Measurements from ENCODE around the gene IGF1.

DNA sequence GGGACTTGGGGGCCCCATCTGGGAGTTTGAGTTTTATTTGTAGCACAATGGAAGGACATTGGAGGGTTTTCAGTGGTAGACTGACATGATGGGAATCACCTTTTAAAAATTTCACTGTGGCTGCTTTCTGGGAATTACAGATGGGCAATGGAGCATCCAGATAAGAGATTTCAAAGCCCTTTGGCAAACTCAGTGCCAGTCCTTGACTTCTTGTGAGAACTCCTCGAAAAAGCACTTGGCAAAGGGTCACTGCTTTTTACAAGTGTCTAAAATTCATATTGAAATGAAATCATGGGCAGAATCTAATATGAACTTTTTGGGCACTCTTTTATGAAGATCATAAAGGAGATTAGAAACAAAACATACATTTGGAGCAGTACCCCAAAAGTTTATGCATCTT lies 34.3 kb upstream of the IGF1 start:
- TF ChIP-seq POLR2A (IDR thresholded peaks at IDR 0.05), result no peak
- TF ChIP-seq, protein P1, sequence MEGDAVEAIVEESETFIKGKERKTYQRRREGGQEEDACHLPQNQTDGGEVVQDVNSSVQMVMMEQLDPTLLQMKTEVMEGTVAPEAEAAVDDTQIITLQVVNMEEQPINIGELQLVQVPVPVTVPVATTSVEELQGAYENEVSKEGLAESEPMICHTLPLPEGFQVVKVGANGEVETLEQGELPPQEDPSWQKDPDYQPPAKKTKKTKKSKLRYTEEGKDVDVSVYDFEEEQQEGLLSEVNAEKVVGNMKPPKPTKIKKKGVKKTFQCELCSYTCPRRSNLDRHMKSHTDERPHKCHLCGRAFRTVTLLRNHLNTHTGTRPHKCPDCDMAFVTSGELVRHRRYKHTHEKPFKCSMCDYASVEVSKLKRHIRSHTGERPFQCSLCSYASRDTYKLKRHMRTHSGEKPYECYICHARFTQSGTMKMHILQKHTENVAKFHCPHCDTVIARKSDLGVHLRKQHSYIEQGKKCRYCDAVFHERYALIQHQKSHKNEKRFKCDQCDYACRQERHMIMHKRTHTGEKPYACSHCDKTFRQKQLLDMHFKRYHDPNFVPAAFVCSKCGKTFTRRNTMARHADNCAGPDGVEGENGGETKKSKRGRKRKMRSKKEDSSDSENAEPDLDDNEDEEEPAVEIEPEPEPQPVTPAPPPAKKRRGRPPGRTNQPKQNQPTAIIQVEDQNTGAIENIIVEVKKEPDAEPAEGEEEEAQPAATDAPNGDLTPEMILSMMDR (IDR thresholded peaks at IDR 0.05), result no peak
